Measurements from ENCODE around the gene SSBP2.
"Not testable (repeated sequence)": the region's sequence is repeated elsewhere in the genome, so short reads cannot be mapped to it uniquely, and the experiment has no call there.

SSBP2 gene

DNA sequence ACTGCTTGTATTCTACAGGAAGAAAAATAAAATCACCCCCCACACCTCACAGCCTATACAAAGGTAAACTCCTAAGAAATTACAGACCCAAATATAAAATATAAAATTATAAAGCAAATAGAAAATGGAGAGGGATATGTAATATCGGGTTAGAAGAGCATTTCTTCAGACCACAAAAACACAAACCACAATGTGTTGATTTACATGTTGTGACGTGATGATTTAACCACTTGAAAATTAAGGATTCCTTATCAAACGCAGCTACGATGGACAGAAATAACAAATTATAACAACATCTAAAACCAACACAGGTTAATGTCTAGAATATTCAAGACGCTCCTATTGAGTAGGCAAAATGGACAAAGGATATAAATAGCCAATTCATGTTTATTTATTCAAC lies 26.3 kb downstream of the SSBP2 start:
- no peak for DNase-seq

DNA sequence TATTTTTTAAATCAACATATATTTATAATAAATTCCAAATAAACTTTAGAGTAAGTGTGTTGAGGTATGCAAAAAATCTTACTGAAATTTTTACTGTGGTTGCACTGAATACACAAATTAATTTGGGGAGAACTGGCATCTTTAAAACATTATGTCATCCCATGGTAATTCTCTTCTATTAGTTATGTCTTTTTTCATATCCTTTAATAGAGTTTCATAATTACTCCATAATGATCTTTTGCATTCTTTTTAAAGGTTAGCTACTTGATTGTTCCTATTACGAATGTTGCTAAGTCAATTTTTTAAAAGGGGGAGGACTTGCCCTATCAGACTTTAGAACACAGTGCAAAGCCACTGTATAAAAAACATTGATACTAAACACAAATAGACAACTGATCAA lies 26.8 kb downstream of the SSBP2 start:
- no peak for DNase-seq

- DNase-seq = no peak
Measured at GRCh38 chr5:81721049-81721448, 29.8 kb downstream of the SSBP2 start.

DNA sequence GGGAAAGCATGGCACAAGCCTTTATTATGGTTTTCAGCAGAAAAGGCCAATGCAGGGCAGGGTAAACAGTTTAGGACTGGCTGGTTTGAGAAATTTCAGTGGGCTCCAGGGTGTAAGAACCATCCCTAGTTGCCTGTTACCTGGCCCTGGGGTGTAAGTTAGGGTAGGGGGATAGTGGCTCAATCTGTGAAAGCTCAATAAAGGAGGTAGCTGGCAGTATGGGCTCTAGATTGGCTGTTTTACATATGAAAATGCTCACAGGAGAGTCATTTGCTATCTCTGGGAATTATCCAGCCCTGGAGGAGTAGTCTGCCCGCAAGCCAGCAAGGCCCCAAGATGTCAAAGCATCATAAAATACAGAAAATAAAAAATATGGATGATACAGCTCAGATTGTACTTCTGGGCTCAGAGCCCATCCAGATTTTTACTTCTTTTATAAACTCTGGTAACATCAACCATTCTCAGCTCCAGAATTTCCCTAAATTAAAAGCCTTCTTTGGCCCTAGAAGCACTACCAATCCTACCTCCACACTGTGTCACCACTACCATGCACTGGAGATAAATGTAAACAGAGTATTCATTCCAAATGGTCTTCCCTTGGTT lies 31.1 kb downstream of the SSBP2 start:
- DNase-seq = no peak

DNA sequence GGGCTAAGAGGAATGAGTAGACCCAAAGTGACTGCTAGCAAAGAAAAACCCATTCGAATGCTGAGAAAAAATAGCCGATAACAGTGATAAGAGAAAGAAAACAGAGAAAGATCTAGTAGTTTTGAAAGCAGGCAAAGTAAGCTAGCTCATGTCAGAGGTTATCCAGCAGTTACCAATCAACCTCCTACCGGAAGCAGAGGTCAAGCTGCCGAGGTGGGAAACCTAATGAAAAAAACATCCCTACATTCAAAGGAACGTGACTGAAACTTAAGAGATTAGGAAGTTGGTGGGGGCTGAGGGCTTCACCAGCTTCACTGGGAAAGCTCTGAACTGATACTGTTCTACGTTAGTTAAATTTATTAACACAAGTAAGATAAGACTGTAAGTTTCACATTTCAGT lies 32.6 kb downstream of the SSBP2 start:
- no peak for DNase-seq

GRCh38 chr5:81717860-81718259 lies 33.0 kb downstream of the SSBP2 start:
- DNase-seq = no peak

- no peak for DNase-seq
Measured at GRCh38 chr5:81717226-81717625, 33.7 kb downstream of the SSBP2 start.

- not testable (repeated sequence) for DNase-seq
Measured at GRCh38 chr5:81714076-81714475, 36.8 kb downstream of the SSBP2 start.

GRCh38 chr5:81708889-81709288 lies 42.0 kb downstream of the SSBP2 start:
- no peak for DNase-seq

GRCh38 chr5:81703840-81704239 lies 47.1 kb downstream of the SSBP2 start:
- no peak for DNase-seq

- DNase-seq = no peak
Measured at GRCh38 chr5:81700166-81700565, 50.7 kb downstream of the SSBP2 start.

DNA sequence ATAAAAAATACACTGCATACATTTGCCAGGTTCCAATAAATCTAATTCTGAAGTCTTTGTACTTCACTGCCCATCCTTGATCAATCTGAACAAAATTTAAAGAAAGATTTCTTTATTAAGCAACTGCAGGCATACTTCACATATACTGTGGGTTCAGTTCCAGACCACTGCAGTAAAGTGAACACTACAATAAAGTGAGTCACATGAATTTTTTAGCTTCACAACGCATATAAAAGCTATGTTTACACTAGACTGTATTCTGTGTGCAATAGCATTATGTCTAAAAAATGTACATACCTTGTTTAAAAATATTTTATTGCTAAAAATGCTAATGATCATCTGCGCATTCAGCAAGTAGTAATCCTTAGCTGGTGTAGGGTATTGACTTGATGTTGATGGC lies 52.1 kb downstream of the SSBP2 start:
- DNase-seq = no peak

DNA sequence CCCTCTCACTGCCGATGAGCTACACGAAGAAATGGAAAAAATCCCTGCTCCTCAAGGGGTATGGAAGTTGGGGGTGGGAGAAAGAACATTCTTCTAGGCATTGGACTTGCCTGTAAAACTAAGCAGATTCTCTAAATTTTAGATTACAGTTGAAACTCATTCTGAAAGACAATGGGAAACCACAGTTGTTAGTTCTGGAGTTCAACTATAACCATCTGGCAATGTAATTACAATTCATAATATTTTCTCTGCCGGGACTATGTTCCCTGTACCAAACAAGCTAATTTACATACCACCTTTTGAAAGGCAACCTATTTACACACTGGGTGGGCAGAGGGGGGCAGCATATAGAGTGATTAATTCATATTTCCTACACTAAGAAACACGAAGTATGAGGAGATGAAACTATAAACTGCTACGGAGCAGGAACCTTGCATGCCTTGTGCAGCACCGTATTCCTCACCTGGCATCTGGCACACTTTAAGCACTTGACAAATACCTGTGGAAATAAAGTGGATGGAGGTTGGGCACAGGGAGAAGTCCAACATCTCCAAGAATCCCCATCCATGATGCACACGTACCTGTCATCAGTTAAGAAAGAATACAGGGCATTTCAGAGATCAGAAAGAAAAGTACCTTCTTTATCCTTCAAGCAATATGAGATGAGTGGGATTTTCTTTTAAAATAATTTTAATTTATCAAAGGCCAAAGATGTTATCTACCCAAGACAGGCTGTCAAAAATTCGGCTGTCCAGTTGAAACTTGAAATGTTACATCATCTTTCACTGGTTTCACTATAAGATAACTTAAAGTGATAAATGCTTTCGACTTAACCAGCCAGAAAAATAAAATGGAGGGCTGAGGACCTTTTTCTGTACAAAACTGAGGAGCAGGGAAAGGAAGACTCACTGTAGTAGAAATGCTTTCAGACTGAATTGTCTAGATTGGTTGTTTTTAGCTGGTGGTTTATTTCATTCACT lies 54.2 kb downstream of the SSBP2 start:
- no peak for DNase-seq

GRCh38 chr5:81694726-81695125 lies 56.2 kb downstream of the SSBP2 start:
- no peak for DNase-seq

DNA sequence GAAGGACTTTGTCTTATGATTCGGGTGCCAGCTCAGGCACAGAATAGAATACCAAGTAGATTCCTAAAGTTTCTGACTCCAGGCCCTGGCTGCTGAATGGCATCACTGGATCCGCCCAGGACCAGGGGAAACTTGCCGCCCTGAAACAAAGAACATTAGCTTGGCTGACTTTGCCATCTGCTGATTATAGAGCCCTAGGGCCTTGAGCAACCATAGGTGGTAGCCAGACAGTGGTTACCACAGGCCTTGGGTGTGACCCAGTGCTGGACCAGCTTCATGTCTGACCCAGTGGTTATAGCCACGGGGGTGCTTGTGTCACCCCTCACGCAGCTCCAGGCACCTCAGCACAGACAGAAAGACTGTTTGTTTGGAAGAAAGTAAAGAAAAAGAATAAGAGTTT lies 62.7 kb downstream of the SSBP2 start:
- no peak for DNase-seq

- no peak for DNase-seq
Measured at GRCh38 chr5:81687292-81687691, 63.6 kb downstream of the SSBP2 start.

DNA sequence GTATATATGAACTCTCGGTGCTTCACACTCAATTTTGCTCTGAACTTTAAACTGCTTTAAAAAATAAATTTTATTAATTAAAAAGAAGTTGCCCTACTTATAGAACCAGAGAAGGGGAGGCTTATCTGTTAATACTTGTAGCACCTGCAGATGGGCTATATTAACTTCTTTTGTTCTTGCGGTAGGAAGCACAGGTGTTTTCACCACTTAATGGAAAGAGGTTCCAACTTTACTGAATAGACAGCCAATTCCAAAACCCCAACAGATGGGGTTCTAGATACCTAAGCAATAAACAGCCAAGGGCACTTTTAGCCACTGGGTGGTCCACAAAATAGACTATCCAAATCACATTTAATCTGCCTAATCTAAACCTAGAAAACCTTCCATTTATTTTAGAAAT lies 65.4 kb downstream of the SSBP2 start:
- no peak for DNase-seq

GRCh38 chr5:81679885-81680284 lies 71.0 kb downstream of the SSBP2 start:
- DNase-seq = no peak

GRCh38 chr5:81675420-81675819 lies 75.5 kb downstream of the SSBP2 start:
- DNase-seq = no peak

DNA sequence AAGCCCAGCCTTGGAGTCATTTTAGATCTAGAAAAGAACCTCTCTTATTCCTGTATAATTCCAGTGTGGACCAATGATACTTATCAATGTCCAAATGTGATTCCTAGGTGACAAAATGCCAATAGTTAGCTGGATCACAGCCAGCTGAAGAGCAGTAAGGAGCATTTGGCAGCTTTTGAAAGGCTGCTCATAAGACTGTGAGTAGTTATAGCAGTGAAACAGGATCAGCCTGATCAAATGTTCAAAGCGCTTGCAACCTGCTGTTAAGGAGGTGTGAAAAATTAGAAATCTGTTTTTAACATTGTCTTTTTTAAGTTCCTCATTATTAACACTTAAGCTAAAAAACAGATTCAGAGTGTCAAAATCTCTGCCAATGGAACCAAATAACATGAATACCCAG lies 85.1 kb downstream of the SSBP2 start:
- no peak for DNase-seq

GRCh38 chr5:81660624-81661023 lies 90.3 kb downstream of the SSBP2 start:
- not testable (repeated sequence) for DNase-seq

- DNase-seq = no peak
Measured at GRCh38 chr5:81657386-81657785, 93.5 kb downstream of the SSBP2 start.

DNA sequence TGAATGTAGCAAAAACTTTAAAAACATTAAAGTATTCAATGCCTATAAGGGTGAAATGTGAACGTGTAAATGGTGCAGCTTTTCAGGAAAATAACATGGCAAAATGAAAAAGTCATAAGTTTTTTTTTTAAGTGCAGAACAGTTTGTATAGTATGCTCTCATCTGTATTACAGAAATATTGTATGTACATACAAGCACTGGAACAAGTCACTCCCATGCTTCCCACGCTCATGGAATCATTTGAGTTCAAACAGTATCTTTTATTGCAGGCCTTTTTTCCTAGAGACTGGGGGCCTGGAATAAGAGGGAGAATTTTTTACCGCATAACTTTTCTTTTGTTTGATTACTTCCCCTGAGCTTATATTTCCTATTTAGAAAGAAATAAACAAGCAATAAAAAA lies 94.1 kb downstream of the SSBP2 start:
- DNase-seq = no peak

DNA sequence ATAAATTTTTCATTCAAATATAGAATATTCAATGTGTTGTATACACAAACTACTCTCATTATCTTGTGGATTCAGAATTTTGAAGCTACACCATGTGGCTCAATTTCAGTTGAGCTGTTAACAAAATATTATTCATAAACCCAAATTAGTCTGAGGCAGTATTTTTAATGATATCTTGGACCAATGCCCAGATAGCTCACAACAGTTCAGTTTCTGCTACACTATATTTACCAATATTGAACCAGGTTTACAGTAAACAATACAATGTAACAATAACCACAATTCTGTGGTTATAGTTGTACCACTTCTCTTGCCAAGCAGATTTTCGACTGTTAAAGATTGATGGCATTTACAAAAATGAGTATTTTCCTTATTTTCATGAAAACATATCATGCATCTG lies 99.9 kb downstream of the SSBP2 start:
- DNase-seq = no peak

Measured in femur (tissue), 1 donor.